NCI-H774 (cell line): ENCODE measurements around the gene PIK3CA.
"Not testable (repeated sequence)": the region's sequence is repeated elsewhere in the genome, so short reads cannot be mapped to it uniquely, and the experiment has no call there.

Experiments
- DNase-seq: peaks from one replicate; lab custom pipeline; 2025; lab: John Stamatoyannopoulos, UW

The PIK3CA gene

GRCh38 chr3:179264449-179264848 lies 116.3 kb downstream of the PIK3CA start:
- no peak for DNase-seq

- DNase-seq: no peak
Observed at GRCh38 chr3:179265092-179265491, 116.9 kb downstream of the PIK3CA start.

GRCh38 chr3:179265875-179266274 lies 117.7 kb downstream of the PIK3CA start:
- no peak for DNase-seq

GRCh38 chr3:179266701-179267211 lies 118.6 kb downstream of the PIK3CA start:
- no peak for DNase-seq

GRCh38 chr3:179268400-179269051 lies 120.4 kb downstream of the PIK3CA start:
- DNase-seq: no peak

GRCh38 chr3:179269152-179269707 lies 121.1 kb downstream of the PIK3CA start:
- DNase-seq: no peak

GRCh38 chr3:179272385-179272784 lies 124.2 kb downstream of the PIK3CA start:
- no peak for DNase-seq

- not testable (repeated sequence) for DNase-seq
Observed at GRCh38 chr3:179274434-179274833, 126.3 kb downstream of the PIK3CA start.

- no peak for DNase-seq
Observed at GRCh38 chr3:179276001-179276400, 127.8 kb downstream of the PIK3CA start.

- no peak for DNase-seq
Observed at GRCh38 chr3:179276743-179277142, 128.6 kb downstream of the PIK3CA start.

GRCh38 chr3:179278151-179278550 lies 130.0 kb downstream of the PIK3CA start:
- DNase-seq: no peak

- no peak for DNase-seq
Observed at GRCh38 chr3:179278932-179279693, 131.0 kb downstream of the PIK3CA start.

- DNase-seq: no peak
Observed at GRCh38 chr3:179279837-179280236, 131.7 kb downstream of the PIK3CA start.

GRCh38 chr3:179281825-179282224 lies 133.7 kb downstream of the PIK3CA start:
- DNase-seq: no peak

- no peak for DNase-seq
Observed at GRCh38 chr3:179286331-179286730, 138.2 kb downstream of the PIK3CA start.

GRCh38 chr3:179288845-179289244 lies 140.7 kb downstream of the PIK3CA start:
- no peak for DNase-seq

GRCh38 chr3:179289295-179289694 lies 141.1 kb downstream of the PIK3CA start:
- DNase-seq: no peak
